CD4-positive, alpha-beta memory T cell (primary cell): Measurements from ENCODE around the gene CPB2. TPM values are rescaled to one million over a fixed set of nuclear protein-coding genes. Genes with fewer than 3 reads are reported as not detected.

Experiments
- CTCF ChIA-PET: fragments of 350-600 bp; sonication (Branson Sonifier 250); formaldehyde crosslinking; loops from one replicate; lab custom pipeline; 2021; ENCODE audit warnings: inconsistent platforms; ENCODE audit not compliant: partially characterized antibody; lab: Charles Lee
- POLR2A ChIA-PET: fragments of 350-600 bp; sonication (Branson Sonifier 250); formaldehyde crosslinking; loops from one replicate; lab custom pipeline; 2021; ENCODE audit not compliant: partially characterized antibody; lab: Charles Lee
- DNase-seq, 5 donors: peaks; one replicate each; pipeline versions ENCODE4 v3.0.0 to v3.0.0-alpha.2; 2020 to 2022; ENCODE audit warnings: mixed read lengths in 1 of 5
- H3K27ac ChIP-seq: one replicate; pipeline ENCODE4 v1.7.0; 2013; ENCODE audit warnings: low read depth, low read length
- H3K27me3 ChIP-seq: 2 replicates; pipeline ENCODE4 v1.7.0; 2013; ENCODE audit warnings: mild to moderate bottlenecking, low read length, moderate library complexity; ENCODE audit not compliant: insufficient read depth
- H3K36me3 ChIP-seq: 2 replicates; pipeline ENCODE4 v1.7.0; 2013; ENCODE audit warnings: mild to moderate bottlenecking, low read length, moderate library complexity; ENCODE audit not compliant: insufficient read depth
- H3K4me1 ChIP-seq: 2 replicates; pipeline ENCODE4 v1.7.0; 2013; ENCODE audit warnings: mild to moderate bottlenecking, low read length, moderate library complexity; ENCODE audit not compliant: insufficient read depth
- H3K4me3 ChIP-seq, 2 donors: one replicate each; pipeline ENCODE4 v1.7.0; 2013; ENCODE audit warnings: low read length in 2 of 2, mild to moderate bottlenecking in 1 of 2
- H3K9me3 ChIP-seq, 2 donors: one replicate each; pipeline ENCODE4 v1.7.0; 2013; ENCODE audit warnings: low read length in 2 of 2, control low read depth in 1 of 2; ENCODE audit not compliant: control insufficient read depth in 1 of 2
- H3K27ac Mint-ChIP-seq, 7 donors: one replicate each; pipeline ENCODE4 v1.8.0; 2020 to 2021; ENCODE audit warnings: mixed read lengths in 7 of 7, mild to moderate bottlenecking in 6 of 7, inconsistent platforms in 3 of 7, moderate library complexity in 3 of 7
- H3K27me3 Mint-ChIP-seq, 2 donors: one replicate each; pipeline ENCODE4 v1.8.0; 2020 to 2021; ENCODE audit warnings: mixed read lengths in 2 of 2
- H3K36me3 Mint-ChIP-seq, 2 donors: one replicate each; pipeline ENCODE4 v1.8.0; 2020 to 2021; ENCODE audit warnings: mixed read lengths in 2 of 2, inconsistent platforms in 1 of 2, mild to moderate bottlenecking in 1 of 2
- H3K4me1 Mint-ChIP-seq, 4 donors: one replicate each; pipeline ENCODE4 v1.8.0; 2020 to 2021; ENCODE audit warnings: mixed read lengths in 4 of 4, mild to moderate bottlenecking in 1 of 4
- H3K4me3 Mint-ChIP-seq, 8 donors: one replicate each; pipeline ENCODE4 v1.8.0; 2020 to 2021; ENCODE audit warnings: mixed read lengths in 8 of 8, mild to moderate bottlenecking in 7 of 8, moderate library complexity in 6 of 8, inconsistent platforms in 3 of 8
- H3K9me3 Mint-ChIP-seq, 8 donors: one replicate each; pipeline ENCODE4 v1.8.0; 2020 to 2021; ENCODE audit warnings: mixed read lengths in 8 of 8, mild to moderate bottlenecking in 5 of 8, inconsistent platforms in 3 of 8, moderate library complexity in 1 of 8
- intact Hi-C: fragments of 100-400 bp; cut with micrococcal nuclease; formaldehyde crosslinking; loops from one replicate; pipeline ENCODE4 v1.15.1; 2023
- polyA plus RNA-seq, 2 donors: library from polyadenylated mRNA; unstranded; fragments of 300-500 nt; fragmentation: Illumina TruSeq; gene quantifications; one replicate each; pipeline ENCODE4 v1.2.3, GENCODE V29; 2021
- total RNA-seq, 2 experiments: library from RNA; stranded (reverse); gene quantifications; one replicate each; pipeline ENCODE4 v1.2.3, GENCODE V29; 2021

The CPB2 gene
- total and polyA plus RNA-seq, 4 experiments from 2014 or later: not detected

DNA sequence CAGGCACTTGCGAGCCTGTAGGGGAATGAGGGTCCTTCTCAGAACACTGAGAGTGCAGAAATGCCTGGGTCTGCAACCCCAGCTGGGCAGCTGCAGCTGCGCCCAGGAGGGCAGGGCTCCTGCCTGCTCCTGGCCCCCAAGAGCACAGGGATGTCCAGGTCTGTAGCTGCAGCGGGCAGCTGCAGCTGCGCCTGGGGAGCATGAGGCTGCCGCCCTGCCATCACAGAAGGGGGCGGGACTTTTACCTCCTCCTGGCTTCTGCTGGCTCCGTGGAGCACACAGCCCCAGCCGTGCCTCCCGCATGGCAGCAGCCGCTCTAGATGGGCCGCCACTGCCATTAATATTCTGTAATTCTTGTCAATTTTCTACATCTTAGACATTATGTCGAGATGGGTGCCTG, 17.8 kb downstream of the CPB2 start:
- H3K36me3 ChIP-seq: no peaks in the 10 kb centered on the region
- no peaks in the 10 kb centered on the region for H3K27me3 ChIP-seq
- Mint-ChIP-seq H3K27me3 (peaks cover 5 to 7% of the 10 kb centered on the region in 2 donors), H3K4me3 (no peak overlapping the region), H3K4me1 (no peaks in the 10 kb centered on the region), H3K9me3 (peaks cover 0 to 2% (median 0%) of the 10 kb centered on the region in 8 donors), H3K36me3 (no peaks in the 10 kb centered on the region), H3K27ac (no peak overlapping the region)
- H3K4me3 ChIP-seq: no peak overlapping the region
- CTCF ChIA-PET: no interaction called here
- DNase-seq: no peak
- no peak overlapping the region for H3K27ac ChIP-seq
- intact Hi-C loops: no loop called here
- no peaks in the 10 kb centered on the region for H3K9me3 ChIP-seq
- POLR2A ChIA-PET: no interaction called here
- H3K4me1 ChIP-seq: no peaks in the 10 kb centered on the region

DNA sequence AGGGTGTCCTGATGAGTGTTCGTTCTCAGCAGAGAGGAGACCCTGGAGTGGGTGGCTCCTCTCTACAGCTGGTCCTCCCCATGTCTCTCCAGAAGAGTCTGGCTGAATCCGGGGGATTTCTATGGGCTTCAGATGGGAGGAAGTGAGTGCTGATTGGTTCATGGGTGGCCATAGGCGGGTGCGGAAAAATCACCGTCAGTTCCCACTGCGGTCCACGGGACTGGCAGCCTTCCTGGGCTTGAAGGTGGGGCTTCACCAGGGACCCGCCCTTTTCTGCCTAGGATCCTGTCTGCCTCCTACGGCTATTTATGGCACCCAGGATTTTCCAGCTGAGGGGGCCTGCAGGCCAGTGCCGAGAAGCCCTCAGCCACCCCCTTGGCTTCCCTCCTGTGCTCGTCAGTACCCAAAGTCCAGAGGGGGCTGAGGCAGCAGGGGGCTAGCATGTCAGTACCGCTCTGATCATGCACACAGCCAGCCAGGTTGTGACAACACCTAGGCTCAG, 18.4 kb downstream of the CPB2 start:
- DNase-seq: no peak
- Histone ChIP-seq H3K27me3 (no peaks in the 10 kb centered on the region), H3K4me1 (no peaks in the 10 kb centered on the region), H3K4me3 (no peak overlapping the region), H3K36me3 (no peaks in the 10 kb centered on the region), H3K9me3 (no peaks in the 10 kb centered on the region), H3K27ac (no peak overlapping the region)
- no peak overlapping the region for H3K27ac Mint-ChIP-seq
- ChIA-PET CTCF (no interaction called here), POLR2A (no interaction called here)
- intact Hi-C loops: no loop called here
- no peaks in the 10 kb centered on the region for H3K36me3 Mint-ChIP-seq
- peaks cover 5 to 7% of the 10 kb centered on the region in 2 donors for H3K27me3 Mint-ChIP-seq
- H3K4me3 Mint-ChIP-seq: no peak overlapping the region
- H3K9me3 Mint-ChIP-seq: peaks cover 0 to 2% (median 0%) of the 10 kb centered on the region in 8 donors
- H3K4me1 Mint-ChIP-seq: no peaks in the 10 kb centered on the region

DNA sequence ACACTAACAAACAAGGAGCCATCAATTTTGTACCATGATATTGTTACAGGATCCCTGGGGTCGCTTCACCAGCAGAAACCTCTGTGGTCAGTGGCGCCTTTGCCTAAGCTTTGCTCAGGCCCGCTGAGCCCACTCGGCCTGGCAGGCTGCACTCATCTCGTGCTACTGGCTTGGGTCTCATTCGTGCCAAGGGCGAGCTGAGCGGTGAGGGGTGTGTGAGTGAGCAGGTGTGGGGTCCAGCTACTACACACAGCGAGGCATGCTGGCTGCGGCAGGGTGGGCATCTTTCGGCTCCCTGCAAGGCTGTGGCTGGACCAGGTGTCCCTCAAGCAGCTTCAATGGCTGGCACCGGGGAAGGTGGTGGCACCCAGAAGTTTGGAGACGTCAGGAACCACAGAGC, 19.1 kb downstream of the CPB2 start:
- no peaks in the 10 kb centered on the region for H3K36me3 Mint-ChIP-seq
- H3K27me3 ChIP-seq: no peaks in the 10 kb centered on the region
- no peak overlapping the region for H3K27ac ChIP-seq
- no peaks in the 10 kb centered on the region for H3K9me3 ChIP-seq
- H3K27ac Mint-ChIP-seq: peak overlapping the region in 1 of 7 donors; percentile 71
- no peaks in the 10 kb centered on the region for H3K36me3 ChIP-seq
- intact Hi-C loops: no loop called here
- H3K4me1 ChIP-seq: no peaks in the 10 kb centered on the region
- H3K4me3 ChIP-seq: no peak overlapping the region
- ChIA-PET POLR2A (no interaction called here), CTCF (no interaction called here)
- no peaks in the 10 kb centered on the region for H3K4me1 Mint-ChIP-seq
- H3K9me3 Mint-ChIP-seq: peaks cover 0 to 2% (median 0%) of the 10 kb centered on the region in 8 donors
- peaks cover 4 to 7% of the 10 kb centered on the region in 2 donors for H3K27me3 Mint-ChIP-seq
- no peak for DNase-seq
- no peak overlapping the region for H3K4me3 Mint-ChIP-seq

DNA sequence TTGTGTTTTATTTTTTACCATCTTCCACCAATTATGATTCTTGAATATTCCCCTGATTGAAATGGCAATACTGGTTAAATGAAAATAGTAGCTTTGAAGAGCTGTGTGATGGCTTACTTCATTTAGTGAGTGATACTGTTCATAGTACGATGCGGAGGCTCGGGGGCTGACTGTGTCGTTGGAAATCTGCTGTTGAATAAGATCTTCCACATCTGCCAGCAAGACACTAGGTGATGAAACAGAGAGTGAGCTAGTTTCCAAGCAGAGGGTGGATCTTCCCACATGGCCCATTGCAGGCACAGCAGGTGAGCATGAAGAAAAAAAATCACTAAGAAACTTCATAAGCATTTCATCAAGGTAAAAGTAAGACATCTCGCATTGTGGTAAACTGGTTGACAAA, 22.5 kb downstream of the CPB2 start:
- no peaks in the 10 kb centered on the region for H3K27me3 Mint-ChIP-seq
- no peak for DNase-seq
- no peaks in the 10 kb centered on the region for H3K27me3 ChIP-seq
- no peak overlapping the region for H3K4me3 Mint-ChIP-seq
- no peaks in the 10 kb centered on the region for H3K9me3 ChIP-seq
- no peak overlapping the region for H3K4me3 ChIP-seq
- peaks cover 8% of the 10 kb centered on the region for H3K4me1 ChIP-seq
- no peaks in the 10 kb centered on the region for H3K36me3 ChIP-seq
- ChIA-PET POLR2A (no interaction called here), CTCF (no interaction called here)
- intact Hi-C loops: no loop called here
- no peak overlapping the region for H3K27ac ChIP-seq
- no peaks in the 10 kb centered on the region for H3K9me3 Mint-ChIP-seq
- H3K27ac Mint-ChIP-seq: no peak overlapping the region
- H3K4me1 Mint-ChIP-seq: peaks cover 8 to 14% (median 10%) of the 10 kb centered on the region in 4 donors
- no peaks in the 10 kb centered on the region for H3K36me3 Mint-ChIP-seq

DNA sequence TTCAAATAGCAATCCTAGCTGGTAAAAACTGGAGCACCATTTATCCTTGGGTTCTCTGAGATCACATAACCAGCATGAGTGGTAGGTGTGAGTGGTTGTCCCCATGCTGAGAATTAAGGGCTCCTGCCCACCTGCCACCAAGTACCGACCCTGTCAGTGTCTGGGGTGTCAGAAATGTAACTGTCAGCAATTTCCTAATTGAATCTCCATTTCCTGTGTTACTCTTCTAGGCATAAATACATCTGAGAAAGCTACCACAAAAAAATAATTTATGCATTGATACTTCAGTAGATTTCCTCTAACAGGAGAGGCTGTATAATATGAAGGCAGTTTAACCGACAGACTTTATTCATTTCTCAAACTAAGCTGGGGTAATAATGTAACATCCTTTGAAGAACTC, 25.1 kb downstream of the CPB2 start:
- peaks cover 8 to 14% (median 10%) of the 10 kb centered on the region in 4 donors for H3K4me1 Mint-ChIP-seq

DNA sequence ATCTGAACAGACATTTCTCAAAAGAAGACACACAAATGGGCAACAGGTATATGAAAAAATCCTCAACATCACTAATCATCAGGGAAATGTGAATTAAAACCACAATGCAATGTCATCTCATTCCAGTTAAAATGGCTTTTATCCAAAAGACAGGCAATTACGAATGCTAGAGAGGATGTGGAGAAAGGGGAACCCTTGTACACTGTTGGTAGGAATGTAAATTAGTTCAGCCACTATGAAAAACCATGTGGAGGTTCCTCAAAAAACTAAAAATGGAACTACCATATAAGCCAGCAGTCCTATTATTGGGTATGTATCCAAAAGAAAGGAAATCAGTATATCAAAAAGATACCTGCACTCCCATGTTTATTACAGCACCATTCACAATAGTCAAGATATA, 27.6 kb downstream of the CPB2 start:
- Mint-ChIP-seq H3K27me3 (no peaks in the 10 kb centered on the region), H3K4me1 (peaks cover 8 to 14% (median 10%) of the 10 kb centered on the region in 4 donors), H3K36me3 (no peaks in the 10 kb centered on the region), H3K9me3 (peaks cover 0 to 2% (median 0%) of the 10 kb centered on the region in 8 donors), H3K4me3 (no peak overlapping the region), H3K27ac (no peak overlapping the region)
- no peaks in the 10 kb centered on the region for H3K9me3 ChIP-seq
- H3K4me3 ChIP-seq: no peak overlapping the region
- intact Hi-C loops: no loop called here
- no peak for DNase-seq
- ChIA-PET CTCF (no interaction called here), POLR2A (no interaction called here)
- H3K4me1 ChIP-seq: peaks cover 8% of the 10 kb centered on the region
- H3K27me3 ChIP-seq: no peaks in the 10 kb centered on the region
- no peak overlapping the region for H3K27ac ChIP-seq
- H3K36me3 ChIP-seq: no peaks in the 10 kb centered on the region

More for the DNA sequence above, 25.1 kb downstream of the CPB2 start:
- Mint-ChIP-seq H3K27ac (no peak overlapping the region), H3K27me3 (no peaks in the 10 kb centered on the region), H3K9me3 (peaks cover 0 to 2% (median 0%) of the 10 kb centered on the region in 8 donors), H3K4me3 (no peak overlapping the region), H3K36me3 (no peaks in the 10 kb centered on the region)
- Histone ChIP-seq H3K9me3 (no peaks in the 10 kb centered on the region), H3K36me3 (no peaks in the 10 kb centered on the region), H3K4me1 (peaks cover 8% of the 10 kb centered on the region), H3K27ac (no peak overlapping the region), H3K4me3 (no peak overlapping the region), H3K27me3 (no peaks in the 10 kb centered on the region)
- POLR2A ChIA-PET: no interaction called here
- DNase-seq: peak in 1 of 5 donors; percentile 0
- CTCF ChIA-PET: no interaction called here
- intact Hi-C loops: no loop called here

DNA sequence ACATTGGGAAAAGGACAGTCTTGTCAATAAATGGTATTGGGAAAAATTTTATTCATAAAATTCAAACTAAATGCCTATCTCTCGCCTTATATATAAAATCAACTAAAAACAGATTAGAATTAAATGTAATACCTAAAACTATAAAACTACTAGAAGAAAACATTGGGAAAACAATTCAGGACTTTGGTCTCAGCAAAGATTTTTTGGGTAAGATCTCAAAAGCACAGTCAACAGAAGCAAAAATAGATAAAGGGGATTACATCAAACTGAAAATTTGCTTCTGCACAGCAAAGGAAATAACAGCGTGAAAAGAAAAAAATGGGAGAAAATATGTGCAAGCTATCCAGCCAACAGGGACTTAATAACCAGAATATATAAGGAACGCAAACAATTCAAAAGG, 28.0 kb downstream of the CPB2 start:
- peaks cover 0 to 2% (median 0%) of the 10 kb centered on the region in 8 donors for H3K9me3 Mint-ChIP-seq

More for the DNA sequence above, 28.0 kb downstream of the CPB2 start:
- no peaks in the 10 kb centered on the region for H3K36me3 Mint-ChIP-seq
- H3K27me3 Mint-ChIP-seq: no peaks in the 10 kb centered on the region
- H3K36me3 ChIP-seq: no peaks in the 10 kb centered on the region
- H3K27me3 ChIP-seq: no peaks in the 10 kb centered on the region
- intact Hi-C loops: no loop called here
- no peak overlapping the region for H3K4me3 ChIP-seq
- DNase-seq: no peak
- CTCF ChIA-PET: no interaction called here
- no peak overlapping the region for H3K27ac Mint-ChIP-seq
- H3K9me3 ChIP-seq: no peaks in the 10 kb centered on the region
- no peak overlapping the region for H3K27ac ChIP-seq
- POLR2A ChIA-PET: no interaction called here
- H3K4me1 ChIP-seq: peaks cover 8% of the 10 kb centered on the region
- peaks cover 8 to 14% (median 10%) of the 10 kb centered on the region in 4 donors for H3K4me1 Mint-ChIP-seq
- no peak overlapping the region for H3K4me3 Mint-ChIP-seq
